LoVo (cell line): ENCODE measurements around the gene MFSD1.

ENCODE experiments used
- DNase-seq: peaks from one replicate; pipeline ENCODE4 v3.0.0-alpha.2; 2016; ENCODE audit warnings: low spot score

MFSD1 gene

GRCh38 chr3:158801696-158802408, at the start of gene MFSD1:
MFSD1 (plus strand) TSS chr3:158802054; CDS start chr3:158802153, 99 bp downstream.
- peak; percentile 90 for DNase-seq

GRCh38 chr3:158753854-158754253, 48.0 kb upstream of the MFSD1 start:
- DNase-seq, result no peak

GRCh38 chr3:158755421-158755820, 46.4 kb upstream of the MFSD1 start:
- DNase-seq, result no peak

- DNase-seq, result no peak
These were observed 40.5 kb upstream of the MFSD1 start for GRCh38 chr3:158761350-158761749.

- no peak for DNase-seq
These were observed 39.2 kb upstream of the MFSD1 start for GRCh38 chr3:158762701-158763100.

GRCh38 chr3:158763421-158763820, 38.4 kb upstream of the MFSD1 start:
- DNase-seq, result no peak

GRCh38 chr3:158765518-158766205, 36.2 kb upstream of the MFSD1 start:
- no peak for DNase-seq

GRCh38 chr3:158766364-158766763, 35.5 kb upstream of the MFSD1 start:
- DNase-seq, result no peak

- peak; percentile 34 for DNase-seq
These were observed 33.5 kb upstream of the MFSD1 start for GRCh38 chr3:158768361-158768787.

- DNase-seq, result peak; percentile 61
These were observed 32.8 kb upstream of the MFSD1 start for GRCh38 chr3:158768881-158769543.

GRCh38 chr3:158769549-158769948, 32.3 kb upstream of the MFSD1 start:
- DNase-seq, result no peak

GRCh38 chr3:158769952-158770740, 31.7 kb upstream of the MFSD1 start:
- no peak for DNase-seq

GRCh38 chr3:158770741-158771350, 31.0 kb upstream of the MFSD1 start:
- no peak for DNase-seq

GRCh38 chr3:158771577-158771976, 30.3 kb upstream of the MFSD1 start:
- DNase-seq, result no peak

GRCh38 chr3:158771982-158772381, 29.9 kb upstream of the MFSD1 start:
- peak; percentile 47 for DNase-seq

GRCh38 chr3:158773166-158773565, 28.7 kb upstream of the MFSD1 start:
- DNase-seq, result no peak

GRCh38 chr3:158773845-158774830, 27.7 kb upstream of the MFSD1 start:
- no peak for DNase-seq

GRCh38 chr3:158774965-158775364, 26.9 kb upstream of the MFSD1 start:
- no peak for DNase-seq

- no peak for DNase-seq
These were observed 26.1 kb upstream of the MFSD1 start for GRCh38 chr3:158775426-158776410.
